Neuronal stem cell (in vitro differentiated cells): ENCODE results near the gene ZSWIM1. TPM values are rescaled to one million over a fixed set of nuclear protein-coding genes. Genes with fewer than 3 reads are reported as not detected.
A peak's percentile ranks its signal among the peaks of the same experiment; 100 is the strongest.

Experiments
- DNase-seq: peaks from one replicate; pipeline ENCODE4 v3.0.0-alpha.2; 2013; ENCODE audit warnings: low spot score
- H2AFZ ChIP-seq: one replicate; pipeline ENCODE4 v1.6.1; 2013; ENCODE audit warnings: mild to moderate bottlenecking, low read length, inconsistent platforms
- H2AK5ac ChIP-seq: 2 replicates; pipeline ENCODE4 v1.6.1; 2013; ENCODE audit warnings: low read depth, mild to moderate bottlenecking, inconsistent platforms, low read length, moderate library complexity, mixed read lengths
- H2BK120ac ChIP-seq: 2 replicates; pipeline ENCODE4 v1.6.1; 2013; ENCODE audit warnings: low read depth, mild to moderate bottlenecking, inconsistent platforms, low read length, moderate library complexity, mixed read lengths
- H2BK12ac ChIP-seq: one replicate; pipeline ENCODE4 v1.6.1; 2013; ENCODE audit warnings: low read length, inconsistent platforms
- H2BK15ac ChIP-seq: 2 replicates; pipeline ENCODE4 v1.6.1; 2013; ENCODE audit warnings: mild to moderate bottlenecking, low read length, inconsistent platforms, mixed read lengths
- H2BK5ac ChIP-seq: one replicate; pipeline ENCODE4 v1.6.1; 2013; ENCODE audit warnings: inconsistent platforms, mild to moderate bottlenecking, low read length, moderate library complexity
- H3K14ac ChIP-seq: one replicate; pipeline ENCODE4 v1.6.1; 2013; ENCODE audit warnings: low read length, inconsistent platforms
- H3K18ac ChIP-seq: 2 replicates; pipeline ENCODE4 v1.6.1; 2013; ENCODE audit warnings: low read length, inconsistent platforms
- H3K23ac ChIP-seq: 2 replicates; pipeline ENCODE4 v1.6.1; 2013; ENCODE audit warnings: low read depth, mild to moderate bottlenecking, mixed read lengths, low read length, inconsistent platforms; ENCODE audit not compliant: poor library complexity
- H3K27ac ChIP-seq: replicated peaks from 3 replicates; pipeline ENCODE4 v1.5.1; 2013; ENCODE audit warnings: low read length, inconsistent platforms
- H3K27me3 ChIP-seq, 3 experiments: 2 replicates each; pipeline ENCODE4 v1.6.1; 2013; ENCODE audit warnings: low read length in 3 of 3, mild to moderate bottlenecking in 2 of 3, inconsistent platforms in 1 of 3, low read depth in 1 of 3, mixed read lengths in 1 of 3, moderate library complexity in 1 of 3; ENCODE audit not compliant: control insufficient read depth in 3 of 3, insufficient read depth in 3 of 3
- H3K36me3 ChIP-seq, 2 donors: replicated peaks in 1 of 2; 2 replicates each; pipeline ENCODE4 v1.6.1; 2013; ENCODE audit warnings: low read length in 2 of 2; ENCODE audit not compliant: control insufficient read depth in 2 of 2, insufficient read depth in 2 of 2
- H3K4ac ChIP-seq: 2 replicates; pipeline ENCODE4 v1.6.1; 2013; ENCODE audit warnings: inconsistent platforms, mild to moderate bottlenecking, low read length, moderate library complexity
- H3K4me1 ChIP-seq, 2 donors: 1 replicate in 1 of 2; 2 replicates in 1 of 2; pipeline ENCODE4 v1.6.1; 2013; ENCODE audit warnings: low read length in 2 of 2, low read depth in 1 of 2; ENCODE audit not compliant: control insufficient read depth in 2 of 2, insufficient read depth in 1 of 2
- H3K4me2 ChIP-seq: one replicate; pipeline ENCODE4 v1.6.1; 2013; ENCODE audit warnings: mild to moderate bottlenecking, low read length, inconsistent platforms; ENCODE audit not compliant: insufficient read depth, poor library complexity, severe bottlenecking
- H3K4me3 ChIP-seq, 2 donors: 2 replicates each; pipeline ENCODE4 v1.5.1; 2013; ENCODE audit warnings: low read length in 2 of 2, mild to moderate bottlenecking in 2 of 2, inconsistent platforms in 1 of 2, moderate library complexity in 1 of 2
- H3K79me1 ChIP-seq: one replicate; pipeline ENCODE4 v1.6.1; 2013; ENCODE audit warnings: low read depth, mild to moderate bottlenecking, inconsistent platforms, low read length, moderate library complexity
- H3K9ac ChIP-seq: one replicate; pipeline ENCODE4 v1.6.1; 2013; ENCODE audit warnings: mild to moderate bottlenecking, low read depth, low read length, inconsistent platforms; ENCODE audit not compliant: poor library complexity
- H3K9me3 ChIP-seq, 2 donors: replicated peaks in 1 of 2; 2 replicates each; pipeline versions ENCODE3 to v1.6.1; 2013; ENCODE audit warnings: low read length in 2 of 2, mild to moderate bottlenecking in 2 of 2, inconsistent platforms in 1 of 2, low read depth in 1 of 2, mixed read lengths in 1 of 2, moderate library complexity in 1 of 2; ENCODE audit not compliant: control insufficient read depth in 2 of 2, insufficient read depth in 1 of 2
- H4K8ac ChIP-seq: one replicate; pipeline ENCODE4 v1.6.1; 2013; ENCODE audit warnings: low read depth, mild to moderate bottlenecking, inconsistent platforms, low read length, moderate library complexity
- H4K91ac ChIP-seq: one replicate; pipeline ENCODE4 v1.6.1; 2013; ENCODE audit warnings: low read length, low read depth, mild to moderate bottlenecking, inconsistent platforms; ENCODE audit not compliant: poor library complexity
- WGBS, 2 donors: extraction: QIAGEN DNeasy Blood & Tissue Kit; methylation state at CpG; one replicate each; pipeline ENCODE4 v1.1.7; 2013; ENCODE audit warnings: missing lambda C conversion rate in 2 of 2, mixed read lengths in 1 of 2; ENCODE audit not compliant: insufficient read length in 2 of 2, insufficient replicate concordance in 1 of 2; ENCODE audit errors: extremely low coverage in 2 of 2; 5-methylcytosine and 5-hydroxymethylcytosine counted together
- polyA plus RNA-seq, 2 experiments: library from polyadenylated mRNA; stranded (reverse); fragments of 200-250 nt; gene quantifications; one replicate each; pipeline ENCODE4 v1.2.3, GENCODE V29; 2013

The ZSWIM1 gene
- 11.3 TPM for polyA plus RNA-seq (2013, experiment 1 of 2)
- polyA plus RNA-seq (2013, experiment 2 of 2) = 11.6 TPM

- WGBS, 2 donors = no CpG with 5 or more reads among the region's 23 CpGs
- Histone ChIP-seq H3K14ac (no peak within 1 kb of the TSS), H4K8ac (no peak within 1 kb of the TSS), H2BK12ac (no peak within 1 kb of the TSS), H2BK15ac (no peak within 1 kb of the TSS), H3K27me3 (no peaks in the 10 kb centered on the region), H4K91ac (no peak within 1 kb of the TSS), H3K4ac (no peak within 1 kb of the TSS), H3K27ac (peak within 1 kb of the TSS; percentile 70), H3K9me3 (peaks cover 0 to 1% of the 10 kb centered on the region in 2 donors), H3K4me3 (peak within 1 kb of the TSS; percentile 77 to 95), H3K23ac (no peak within 1 kb of the TSS), H3K4me2 (peak within 1 kb of the TSS; percentile 81), H2AK5ac (no peak within 1 kb of the TSS), H3K79me1 (peaks cover 1% of the 10 kb centered on the region), H3K4me1 (peaks cover 0 to 3% of the 10 kb centered on the region in 2 donors), H2AFZ (peak within 1 kb of the TSS; percentile 83), H3K18ac (peak within 1 kb of the TSS; percentile 88), H2BK120ac (no peak within 1 kb of the TSS), H2BK5ac (no peak within 1 kb of the TSS), H3K9ac (peak within 1 kb of the TSS; percentile 87), H3K36me3 (peaks cover 21 to 51% of the 10 kb centered on the region in 2 donors)
- DNase-seq = peak; percentile 99
These were observed at the start of gene ZSWIM1 for GRCh38 chr20:45880988-45881788. TSS of gene ZSWIM1 (plus strand) at chr20:45881227. CDS start at chr20:45882593, 1,366 bp downstream.

GRCh38 chr20:45832619-45833018 is 48.4 kb upstream of the ZSWIM1 start:
- no CpG with 5 or more reads among the region's 4 CpGs for WGBS, 2 donors
- H3K27me3 ChIP-seq = no peaks in the 10 kb centered on the region
- no peak overlapping the region for H3K9ac ChIP-seq
- H3K4ac ChIP-seq = no peak overlapping the region
- H3K27ac ChIP-seq = no peak overlapping the region
- no peak overlapping the region for H2BK5ac ChIP-seq
- H3K36me3 ChIP-seq = peaks cover 0 to 21% of the 10 kb centered on the region in 2 donors
- no peak overlapping the region for H4K91ac ChIP-seq
- no peak overlapping the region for H2AK5ac ChIP-seq
- H3K23ac ChIP-seq = no peak overlapping the region
- no peak overlapping the region for H3K14ac ChIP-seq
- no peak overlapping the region for H3K4me2 ChIP-seq
- no peak overlapping the region for H4K8ac ChIP-seq
- peaks cover 7 to 12% of the 10 kb centered on the region in 2 donors for H3K4me1 ChIP-seq
- H3K4me3 ChIP-seq = no peak overlapping the region
- H3K79me1 ChIP-seq = no peaks in the 10 kb centered on the region
- H3K18ac ChIP-seq = no peak overlapping the region
- no peak for DNase-seq
- no peak overlapping the region for H2BK12ac ChIP-seq
- H2AFZ ChIP-seq = peak overlapping the region; percentile 91
- no peaks in the 10 kb centered on the region for H3K9me3 ChIP-seq
- H2BK15ac ChIP-seq = no peak overlapping the region
- no peak overlapping the region for H2BK120ac ChIP-seq

GRCh38 chr20:45833030-45833882 is 47.8 kb upstream of the ZSWIM1 start, which contains the start of gene SNX21:
TSS of gene SNX21 (plus strand) at chr20:45833799. CDS start at chr20:45833920, 121 bp downstream.
- Histone ChIP-seq H3K4me3 (peak within 1 kb of the TSS; percentile 69 to 80), H4K8ac (peak within 1 kb of the TSS; percentile 19), H2BK12ac (no peak within 1 kb of the TSS), H3K9ac (peak within 1 kb of the TSS; percentile 89), H3K23ac (peak within 1 kb of the TSS; percentile 87), H3K36me3 (peaks cover 0 to 21% of the 10 kb centered on the region in 2 donors), H3K4me1 (peaks cover 7 to 12% of the 10 kb centered on the region in 2 donors), H2AFZ (peak within 1 kb of the TSS; percentile 91), H3K79me1 (no peaks in the 10 kb centered on the region), H3K14ac (peak within 1 kb of the TSS; percentile 57), H4K91ac (no peak within 1 kb of the TSS), H2BK15ac (peak within 1 kb of the TSS; percentile 32), H2BK5ac (peak within 1 kb of the TSS; percentile 33), H3K18ac (peak within 1 kb of the TSS; percentile 94), H3K4me2 (peak within 1 kb of the TSS; percentile 66), H2AK5ac (peak within 1 kb of the TSS; percentile 48), H3K9me3 (no peaks in the 10 kb centered on the region), H3K4ac (no peak within 1 kb of the TSS), H3K27me3 (no peaks in the 10 kb centered on the region), H2BK120ac (no peak within 1 kb of the TSS), H3K27ac (peak within 1 kb of the TSS; percentile 72)
- no CpG with 5 or more reads among the region's 35 CpGs for WGBS, 2 donors
- no peak for DNase-seq
